ENCODE data around the gene TENT5C.

Gene TENT5C

DNA sequence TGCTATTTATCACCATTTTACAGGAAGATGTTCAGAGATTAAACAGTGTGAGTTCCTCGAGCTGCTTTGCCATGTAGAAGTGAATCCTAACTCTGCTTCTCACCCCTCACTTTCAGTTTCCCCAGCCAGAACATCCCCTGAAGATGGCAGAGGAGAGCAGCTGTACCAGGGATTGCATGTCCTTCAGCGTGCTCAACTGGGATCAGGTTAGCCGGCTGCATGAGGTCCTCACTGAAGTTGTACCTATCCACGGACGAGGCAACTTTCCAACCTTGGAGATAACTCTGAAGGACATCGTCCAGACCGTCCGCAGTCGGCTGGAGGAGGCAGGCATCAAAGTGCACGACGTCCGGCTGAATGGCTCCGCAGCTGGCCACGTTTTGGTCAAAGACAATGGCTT is 16.9 kb downstream of the TENT5C start:
- no peak for TF ChIP-seq SPI1 (IDR thresholded peaks at IDR 0.05; ENCODE audit: borderline replicate concordance, low read depth)
- TF ChIP-seq, protein P1, sequence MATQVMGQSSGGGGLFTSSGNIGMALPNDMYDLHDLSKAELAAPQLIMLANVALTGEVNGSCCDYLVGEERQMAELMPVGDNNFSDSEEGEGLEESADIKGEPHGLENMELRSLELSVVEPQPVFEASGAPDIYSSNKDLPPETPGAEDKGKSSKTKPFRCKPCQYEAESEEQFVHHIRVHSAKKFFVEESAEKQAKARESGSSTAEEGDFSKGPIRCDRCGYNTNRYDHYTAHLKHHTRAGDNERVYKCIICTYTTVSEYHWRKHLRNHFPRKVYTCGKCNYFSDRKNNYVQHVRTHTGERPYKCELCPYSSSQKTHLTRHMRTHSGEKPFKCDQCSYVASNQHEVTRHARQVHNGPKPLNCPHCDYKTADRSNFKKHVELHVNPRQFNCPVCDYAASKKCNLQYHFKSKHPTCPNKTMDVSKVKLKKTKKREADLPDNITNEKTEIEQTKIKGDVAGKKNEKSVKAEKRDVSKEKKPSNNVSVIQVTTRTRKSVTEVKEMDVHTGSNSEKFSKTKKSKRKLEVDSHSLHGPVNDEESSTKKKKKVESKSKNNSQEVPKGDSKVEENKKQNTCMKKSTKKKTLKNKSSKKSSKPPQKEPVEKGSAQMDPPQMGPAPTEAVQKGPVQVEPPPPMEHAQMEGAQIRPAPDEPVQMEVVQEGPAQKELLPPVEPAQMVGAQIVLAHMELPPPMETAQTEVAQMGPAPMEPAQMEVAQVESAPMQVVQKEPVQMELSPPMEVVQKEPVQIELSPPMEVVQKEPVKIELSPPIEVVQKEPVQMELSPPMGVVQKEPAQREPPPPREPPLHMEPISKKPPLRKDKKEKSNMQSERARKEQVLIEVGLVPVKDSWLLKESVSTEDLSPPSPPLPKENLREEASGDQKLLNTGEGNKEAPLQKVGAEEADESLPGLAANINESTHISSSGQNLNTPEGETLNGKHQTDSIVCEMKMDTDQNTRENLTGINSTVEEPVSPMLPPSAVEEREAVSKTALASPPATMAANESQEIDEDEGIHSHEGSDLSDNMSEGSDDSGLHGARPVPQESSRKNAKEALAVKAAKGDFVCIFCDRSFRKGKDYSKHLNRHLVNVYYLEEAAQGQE (IDR thresholded peaks at IDR 0.05; ENCODE audit: insufficient replicate concordance, low read depth) = no peak
- no peak for TF ChIP-seq GABPA (IDR thresholded peaks at IDR 0.05; ENCODE audit: low read depth)
- TF ChIP-seq, protein P2, sequence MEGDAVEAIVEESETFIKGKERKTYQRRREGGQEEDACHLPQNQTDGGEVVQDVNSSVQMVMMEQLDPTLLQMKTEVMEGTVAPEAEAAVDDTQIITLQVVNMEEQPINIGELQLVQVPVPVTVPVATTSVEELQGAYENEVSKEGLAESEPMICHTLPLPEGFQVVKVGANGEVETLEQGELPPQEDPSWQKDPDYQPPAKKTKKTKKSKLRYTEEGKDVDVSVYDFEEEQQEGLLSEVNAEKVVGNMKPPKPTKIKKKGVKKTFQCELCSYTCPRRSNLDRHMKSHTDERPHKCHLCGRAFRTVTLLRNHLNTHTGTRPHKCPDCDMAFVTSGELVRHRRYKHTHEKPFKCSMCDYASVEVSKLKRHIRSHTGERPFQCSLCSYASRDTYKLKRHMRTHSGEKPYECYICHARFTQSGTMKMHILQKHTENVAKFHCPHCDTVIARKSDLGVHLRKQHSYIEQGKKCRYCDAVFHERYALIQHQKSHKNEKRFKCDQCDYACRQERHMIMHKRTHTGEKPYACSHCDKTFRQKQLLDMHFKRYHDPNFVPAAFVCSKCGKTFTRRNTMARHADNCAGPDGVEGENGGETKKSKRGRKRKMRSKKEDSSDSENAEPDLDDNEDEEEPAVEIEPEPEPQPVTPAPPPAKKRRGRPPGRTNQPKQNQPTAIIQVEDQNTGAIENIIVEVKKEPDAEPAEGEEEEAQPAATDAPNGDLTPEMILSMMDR (IDR thresholded peaks at IDR 0.05; ENCODE audit: insufficient read depth, low read length) = no peak
- no peak for TF ChIP-seq POLR2AphosphoS5 (IDR thresholded peaks at IDR 0.05; ENCODE audit: low read depth)
- Histone ChIP-seq H3K27ac (replicated peaks) (no peak overlapping the region), H3K4me3 (replicated peaks; ENCODE audit: insufficient read depth, low read length) (no peak overlapping the region), H3K27me3 (ENCODE audit: insufficient read depth, poor library complexity, severe bottlenecking) (no peaks in the 10 kb centered on the region)
- DNase-seq (ENCODE audit: low read depth in 1 of 2, low spot score in 1 of 2) = no peak

DNA sequence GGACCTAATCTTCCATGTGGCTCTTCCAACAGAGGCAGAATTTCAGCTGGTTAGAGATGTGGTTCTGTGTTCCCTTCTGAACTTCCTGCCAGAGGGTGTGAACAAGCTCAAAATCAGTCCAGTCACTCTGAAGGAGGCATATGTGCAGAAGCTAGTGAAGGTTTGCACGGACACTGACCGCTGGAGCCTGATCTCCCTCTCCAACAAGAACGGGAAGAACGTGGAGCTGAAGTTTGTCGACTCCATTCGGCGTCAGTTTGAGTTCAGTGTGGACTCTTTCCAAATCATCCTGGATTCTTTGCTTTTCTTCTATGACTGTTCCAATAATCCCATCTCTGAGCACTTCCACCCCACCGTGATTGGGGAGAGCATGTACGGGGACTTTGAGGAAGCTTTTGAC is 17.3 kb downstream of the TENT5C start:
- TF ChIP-seq, protein P2 (IDR thresholded peaks at IDR 0.05; ENCODE audit: insufficient read depth, low read length) = no peak
- TF ChIP-seq SPI1 (IDR thresholded peaks at IDR 0.05; ENCODE audit: borderline replicate concordance, low read depth) (no peak), POLR2AphosphoS5 (IDR thresholded peaks at IDR 0.05; ENCODE audit: low read depth) (no peak), GABPA (IDR thresholded peaks at IDR 0.05; ENCODE audit: low read depth) (no peak)
- TF ChIP-seq, protein P1 (IDR thresholded peaks at IDR 0.05; ENCODE audit: insufficient replicate concordance, low read depth) = no peak
- Histone ChIP-seq H3K27ac (replicated peaks) (no peak overlapping the region), H3K4me3 (replicated peaks; ENCODE audit: insufficient read depth, low read length) (no peak overlapping the region), H3K27me3 (ENCODE audit: insufficient read depth, poor library complexity, severe bottlenecking) (no peaks in the 10 kb centered on the region)
- no peak for DNase-seq (ENCODE audit: low read depth in 1 of 2, low spot score in 1 of 2)

DNA sequence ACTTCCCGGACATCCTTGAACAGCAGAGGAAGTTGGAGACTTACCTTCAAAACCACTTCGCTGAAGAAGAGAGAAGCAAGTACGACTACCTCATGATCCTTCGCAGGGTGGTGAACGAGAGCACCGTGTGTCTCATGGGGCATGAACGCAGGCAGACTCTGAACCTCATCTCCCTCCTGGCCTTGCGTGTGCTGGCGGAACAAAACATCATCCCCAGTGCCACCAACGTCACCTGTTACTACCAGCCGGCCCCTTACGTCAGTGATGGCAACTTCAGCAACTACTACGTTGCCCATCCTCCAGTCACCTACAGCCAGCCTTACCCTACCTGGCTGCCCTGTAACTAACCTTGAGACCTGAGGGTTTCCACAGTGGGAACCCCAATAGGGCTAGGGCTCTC is 17.9 kb downstream of the TENT5C start:
- no peaks in the 10 kb centered on the region for H3K27me3 ChIP-seq (ENCODE audit: insufficient read depth, poor library complexity, severe bottlenecking)
- DNase-seq (ENCODE audit: low read depth in 1 of 2, low spot score in 1 of 2) = no peak
- no peak overlapping the region for H3K4me3 ChIP-seq (replicated peaks; ENCODE audit: insufficient read depth, low read length)
- TF ChIP-seq GABPA (IDR thresholded peaks at IDR 0.05; ENCODE audit: low read depth) (no peak), POLR2AphosphoS5 (IDR thresholded peaks at IDR 0.05; ENCODE audit: low read depth) (no peak), SPI1 (IDR thresholded peaks at IDR 0.05; ENCODE audit: borderline replicate concordance, low read depth) (no peak)
- TF ChIP-seq, protein P2 (IDR thresholded peaks at IDR 0.05; ENCODE audit: insufficient read depth, low read length) = no peak
- TF ChIP-seq, protein P1 (IDR thresholded peaks at IDR 0.05; ENCODE audit: insufficient replicate concordance, low read depth) = no peak
- no peak overlapping the region for H3K27ac ChIP-seq (replicated peaks)
